ENCODE results near the gene CIDEC. TPM values are rescaled to one million over a fixed set of nuclear protein-coding genes. Genes with fewer than 3 reads are reported as not detected.

CIDEC gene
- total and polyA plus RNA-seq, 2 of the 13 experiments (the other 11 are each of a cell fraction or from before 2014, with no cell fraction given), result 2.5 to 10.4 TPM

GRCh38 chr3:9831253-9831652 lies 48.8 kb downstream of the CIDEC start (continued):
- no peak for TF ChIP-seq ZBTB39 (CRISPR knock-in tag; IDR thresholded peaks at IDR 0.05)
- no peak for TF ChIP-seq MLXIP (CRISPR knock-in tag; IDR thresholded peaks at IDR 0.05; ENCODE audit: borderline replicate concordance)
- no peak for TF ChIP-seq NFRKB (IDR thresholded peaks at IDR 0.05)
- no peak for TF ChIP-seq PHF21A (CRISPR knock-in tag; IDR thresholded peaks at IDR 0.05)
- no peak for TF ChIP-seq ZFP37 (CRISPR knock-in tag; IDR thresholded peaks at IDR 0.05; ENCODE audit: borderline replicate concordance)
- TF ChIP-seq ISX (CRISPR knock-in tag; conservative IDR thresholded peaks at IDR 0.05), result no peak
- no peak for TF ChIP-seq SNAPC5 (CRISPR knock-in tag; IDR thresholded peaks at IDR 0.05; ENCODE audit: borderline replicate concordance)
- no peak for TF ChIP-seq RFXANK (CRISPR knock-in tag; IDR thresholded peaks at IDR 0.05)

Data from HepG2 (cell line).